TTC549 (cell line): ENCODE results near the gene TASOR2.

ENCODE experiments used
- FAIRE-seq: peaks from 2 replicates; lab custom pipeline; 2012; peaks lifted over from hg19 to GRCh38; lab: Jason Lieb, UNC

The TASOR2 gene

GRCh38 chr10:5684971-5685763 is 529 bp downstream of the TASOR2 start:
- peak; percentile 20 for FAIRE-seq

GRCh38 chr10:5685764-5686240 is 1.2 kb downstream of the TASOR2 start:
- FAIRE-seq = no peak

- no peak for FAIRE-seq
Observed at GRCh38 chr10:5688587-5688986, 3.9 kb downstream of the TASOR2 start.

GRCh38 chr10:5691786-5692185 is 7.1 kb downstream of the TASOR2 start:
- FAIRE-seq = no peak

- FAIRE-seq = no peak
Observed at GRCh38 chr10:5692461-5693358, 8.1 kb downstream of the TASOR2 start.

- no peak for FAIRE-seq
Observed at GRCh38 chr10:5694573-5694972, 9.9 kb downstream of the TASOR2 start.

GRCh38 chr10:5697342-5697741 is 12.7 kb downstream of the TASOR2 start:
- FAIRE-seq = no peak

GRCh38 chr10:5698062-5698461 is 13.4 kb downstream of the TASOR2 start:
- no peak for FAIRE-seq

- no peak for FAIRE-seq
Observed at GRCh38 chr10:5708356-5708755, 23.7 kb downstream of the TASOR2 start.

GRCh38 chr10:5709865-5710264 is 25.2 kb downstream of the TASOR2 start:
- FAIRE-seq = no peak

- FAIRE-seq = peak; percentile 45
Observed at GRCh38 chr10:5710859-5711258, 26.2 kb downstream of the TASOR2 start.

GRCh38 chr10:5711642-5712041 is 27.0 kb downstream of the TASOR2 start:
- FAIRE-seq = no peak

- no peak for FAIRE-seq
Observed at GRCh38 chr10:5719546-5719945, 34.9 kb downstream of the TASOR2 start.

- no peak for FAIRE-seq
Observed at GRCh38 chr10:5720182-5720581, 35.5 kb downstream of the TASOR2 start.

- FAIRE-seq = no peak
Observed at GRCh38 chr10:5723692-5724091, 39.1 kb downstream of the TASOR2 start.

- FAIRE-seq = no peak
Observed at GRCh38 chr10:5730766-5731165, 46.1 kb downstream of the TASOR2 start.

GRCh38 chr10:5731559-5731958 is 46.9 kb downstream of the TASOR2 start:
- no peak for FAIRE-seq

- no peak for FAIRE-seq
Observed at GRCh38 chr10:5732141-5732540, 47.5 kb downstream of the TASOR2 start.
